Amygdala (tissue), 56 donors: ENCODE data around the gene OBP2B.
"Not testable (repeated sequence)": the region's sequence is repeated elsewhere in the genome, so short reads cannot be mapped to it uniquely, and the experiment has no call there.

Experiments
- DNase-seq, 56 donors: peaks; one replicate each; lab custom pipeline; 2025; lab: John Stamatoyannopoulos, UW

OBP2B gene

GRCh38 chr9:133224762-133225161 is 15.7 kb upstream of the OBP2B start:
- DNase-seq = no peak

GRCh38 chr9:133223159-133223756 is 14.2 kb upstream of the OBP2B start:
- not testable (repeated sequence) for DNase-seq

- not testable (repeated sequence) for DNase-seq
Observed at GRCh38 chr9:133221994-133222393, 12.9 kb upstream of the OBP2B start.

- DNase-seq = no peak
Observed at GRCh38 chr9:133221177-133221809, 12.2 kb upstream of the OBP2B start.

GRCh38 chr9:133218049-133218975 is 9.3 kb upstream of the OBP2B start:
- DNase-seq = not testable (repeated sequence)

- DNase-seq = not testable (repeated sequence)
Observed at GRCh38 chr9:133217333-133217988, 8.4 kb upstream of the OBP2B start.

GRCh38 chr9:133214276-133214675 is 5.2 kb upstream of the OBP2B start:
- not testable (repeated sequence) for DNase-seq

- DNase-seq = no peak
Observed at GRCh38 chr9:133210609-133211008, 1.6 kb upstream of the OBP2B start.

GRCh38 chr9:133210202-133210532 is 1.1 kb upstream of the OBP2B start:
- DNase-seq = no peak

- DNase-seq = not testable (repeated sequence)
Observed at GRCh38 chr9:133209327-133210201, 514 bp upstream of the OBP2B start.

GRCh38 chr9:133208171-133208879 is 725 bp downstream of the OBP2B start:
- DNase-seq = not testable (repeated sequence)

GRCh38 chr9:133207540-133208170 is 1.4 kb downstream of the OBP2B start:
- no peak for DNase-seq

GRCh38 chr9:133207021-133207531 is 2.0 kb downstream of the OBP2B start:
- DNase-seq = no peak

- DNase-seq = no peak
Observed at GRCh38 chr9:133205996-133206931, 2.8 kb downstream of the OBP2B start.

GRCh38 chr9:133205481-133205887 is 3.6 kb downstream of the OBP2B start:
- not testable (repeated sequence) for DNase-seq

GRCh38 chr9:133204993-133205336 is 4.1 kb downstream of the OBP2B start:
- no peak for DNase-seq

- DNase-seq = no peak
Observed at GRCh38 chr9:133204335-133204992, 4.6 kb downstream of the OBP2B start.
